Lower leg skin (tissue), 3 donors: ENCODE results near the gene RAPGEF3.

Experiments
- CTCF ChIP-seq, 3 donors: fragments of 450-650 bp; IDR thresholded peaks; one replicate each; pipeline ENCODE4 v1.5.1; 2016; ENCODE audit warnings: antibody characterized with exemption in 3 of 3, mild to moderate bottlenecking in 3 of 3, moderate library complexity in 2 of 3
- POLR2A ChIP-seq, 2 donors: fragments of 450-650 bp; IDR thresholded peaks; one replicate each; pipeline ENCODE4 v1.6.1; 2016 to 2017; ENCODE audit warnings: antibody characterized with exemption in 2 of 2, mild to moderate bottlenecking in 1 of 2, moderate library complexity in 1 of 2

GRCh38 chr12:47772094-47772660 is 13.5 kb upstream of the RAPGEF3 start:
- TF ChIP-seq CTCF (IDR thresholded peaks at IDR 0.05), result no peak
- TF ChIP-seq POLR2A (IDR thresholded peaks at IDR 0.05), result no peak
